ENCODE data around the gene CARD10. TPM values are rescaled to one million over a fixed set of nuclear protein-coding genes. Genes with fewer than 3 reads are reported as not detected.

The CARD10 gene
- total and polyA plus RNA-seq, 2 of the 8 experiments (the other 6 are each of a cell fraction or from before 2014, with no cell fraction given): 13.5 to 14.4 TPM

GRCh38 chr22:37566329-37566837 is 47.2 kb upstream of the CARD10 start:
- H2BK5ac ChIP-seq (ENCODE audit: low read depth, low read length): peak overlapping the region; percentile 24
- H4K91ac ChIP-seq (replicated peaks; ENCODE audit: insufficient read length, low read length): no peak overlapping the region
- FAIRE-seq: no peak
- H4K8ac ChIP-seq (ENCODE audit: extremely low read depth, insufficient read depth, low read length): no peak overlapping the region; the same call in 1 of the 2 replicates
- no peak overlapping the region for H2BK20ac ChIP-seq (ENCODE audit: low read length)
- no peaks in the 10 kb centered on the region for H3K9me3 ChIP-seq (ENCODE audit: insufficient read depth in 2 of 2, low read depth in 1 of 2, low read length in 1 of 2)
- no peak overlapping the region for H3K14ac ChIP-seq (ENCODE audit: insufficient read length)
- peaks cover 2 to 6% (median 3%) of the 10 kb centered on the region in 4 experiments; a peak in 6 of 7 replicates for H3K27me3 ChIP-seq (replicated peaks in 1 of 4; ENCODE audit: control insufficient read depth in 3 of 4, extremely low read depth in 1 of 4, insufficient read depth in 3 of 4, low read length in 3 of 4)
- no peak overlapping the region for H4K5ac ChIP-seq (ENCODE audit: insufficient read length, low read depth, low read length)
- no peak overlapping the region for H3K56ac ChIP-seq (replicated peaks; ENCODE audit: insufficient read length, low read depth, low read length)
- H3K27ac ChIP-seq (ENCODE audit: low read depth, low read length): no peak overlapping the region
- ChIA-PET POLR2A (ENCODE audit: partially characterized antibody) (interaction anchor here (1.0 to 12.2 kb wide), 6 partner anchors 8 to 120 kb away, joined by 3 to 198 read pairs (median 3); partner anchors contain the start of gene NOL12), CTCF (ENCODE audit: partially characterized antibody) (interaction anchor here (0.8 to 39.4 kb wide), 24 partner anchors 10 to 115 kb away, joined by 3 to 1347 read pairs (median 8); partner anchors contain the start of genes GGA1, LGALS2 and MFNG)
- no peaks in the 10 kb centered on the region for H3K79me2 ChIP-seq (ENCODE audit: control insufficient read depth in 1 of 2, insufficient read depth in 2 of 2, low read length in 2 of 2)
- no peak overlapping the region for H2BK120ac ChIP-seq (replicated peaks; ENCODE audit: low read depth, low read length)
- no peak overlapping the region for H3K9ac ChIP-seq (replicated peaks in 1 of 4; ENCODE audit: extremely low read depth in 1 of 4, low read depth in 3 of 4, low read length in 3 of 4)
- no peak overlapping the region for H3K4me2 ChIP-seq (ENCODE audit: insufficient read depth in 1 of 2, low read depth in 2 of 2, low read length in 2 of 2)
- peaks cover 3% of the 10 kb centered on the region; the same call in 1 of the 2 replicates for H3K23me2 ChIP-seq (ENCODE audit: low read depth, low read length)
- no peak overlapping the region for H3K18ac ChIP-seq (ENCODE audit: extremely low read depth, low read length)
- no peak overlapping the region for H3K4ac ChIP-seq (replicated peaks; ENCODE audit: insufficient read length, low read depth, low read length)
- no peaks in the 10 kb centered on the region for H3K36me3 ChIP-seq (ENCODE audit: control insufficient read depth in 2 of 4, insufficient read depth in 4 of 4, low read length in 3 of 4)
- H3K4me1 ChIP-seq (replicated peaks in 1 of 4; ENCODE audit: control insufficient read depth in 3 of 4, insufficient read depth in 4 of 4, low read length in 3 of 4): peaks cover 13 to 41% (median 24%) of the 10 kb centered on the region in 4 experiments
- no peaks in the 10 kb centered on the region for H4K20me1 ChIP-seq (replicated peaks in 1 of 2; ENCODE audit: control insufficient read depth in 1 of 2, insufficient read depth in 2 of 2, low read length in 2 of 2)
- no peaks in the 10 kb centered on the region for H3K79me1 ChIP-seq (ENCODE audit: low read depth, low read length)
- peak overlapping the region; percentile 80; the same call in 1 of the 2 replicates for H2BK12ac ChIP-seq (ENCODE audit: low read depth, low read length)
- H3K4me3 ChIP-seq (ENCODE audit: extremely low read depth in 1 of 4, insufficient read depth in 2 of 4, low read depth in 3 of 4, low read length in 4 of 4): no peak overlapping the region
- H2AK5ac ChIP-seq (ENCODE audit: low read depth, low read length): peak overlapping the region; percentile 8; the same call in 1 of the 2 replicates
- no peak overlapping the region for H2AFZ ChIP-seq (ENCODE audit: low read length)
- no peak for DNase-seq (ENCODE audit: low read depth in 1 of 2, low spot score in 2 of 2)
- H3K23ac ChIP-seq (ENCODE audit: insufficient read length): no peak overlapping the region
- H2BK15ac ChIP-seq (ENCODE audit: low read length): peak overlapping the region; percentile 13; the same call in 1 of the 2 replicates
- 88% methylated on average over 20 of the region's 28 CpGs; no CpG with 5 or more reads in 1 of the 2 experiments for WGBS, 2 experiments (ENCODE audit: extremely low coverage in 1 of 2, insufficient coverage in 1 of 2, insufficient read length in 1 of 2, insufficient replicate concordance in 2 of 2, low coverage in 1 of 2, low lambda C conversion rate in 2 of 2, missing lambda C conversion rate in 1 of 2)
- TF ChIP-seq SP4 (IDR thresholded peaks at IDR 0.05; ENCODE audit: low read length) (no peak), POLR2AphosphoS5 (IDR thresholded peaks at IDR 0.05; ENCODE audit: low read depth, low read length) (no peak), RFX5 (IDR thresholded peaks at IDR 0.05; ENCODE audit: borderline replicate concordance, low read depth, low read length) (no peak), NANOG (IDR thresholded peaks at IDR 0.05; ENCODE audit: insufficient read depth, low read depth, low read length, poor library complexity, severe bottlenecking) (no peak), RAD21 (IDR thresholded peaks at IDR 0.05 in 1 of 2, conservative IDR thresholded peaks at IDR 0.05 in 1 of 2; ENCODE audit: low read depth in 2 of 2, low read length in 2 of 2) (no peak), BACH1 (IDR thresholded peaks at IDR 0.05; ENCODE audit: low read length) (no peak), FOSL1 (IDR thresholded peaks at IDR 0.05; ENCODE audit: insufficient read depth, low read depth, low read length) (no peak), EGR1 (IDR thresholded peaks at IDR 0.05; ENCODE audit: borderline replicate concordance, low read depth, low read length) (no peak), CREB1 (IDR thresholded peaks at IDR 0.05) (no peak), SUZ12 (IDR thresholded peaks at IDR 0.05; ENCODE audit: low read length) (no peak), ATF2 (IDR thresholded peaks at IDR 0.05; ENCODE audit: low read length) (no peak), POLR2A (IDR thresholded peaks at IDR 0.05; ENCODE audit: control extremely low read depth in 1 of 2, low read depth in 2 of 2, low read length in 2 of 2) (no peak)
